ES-I3 (cell line): ENCODE data around the gene MAJIN.

Source experiments
- H3K36me3 ChIP-seq: 2 replicates; pipeline ENCODE4 v1.6.1; 2013; ENCODE audit warnings: mild to moderate bottlenecking, low read length, control low read depth, moderate library complexity; ENCODE audit not compliant: insufficient read depth
- H3K4me1 ChIP-seq: 2 replicates; pipeline ENCODE4 v1.6.1; 2013; ENCODE audit warnings: mild to moderate bottlenecking, control low read depth, low read length; ENCODE audit not compliant: insufficient read depth
- H3K9ac ChIP-seq: 2 replicates; pipeline ENCODE4 v1.6.1; 2013; ENCODE audit warnings: low read depth, mild to moderate bottlenecking, low read length, moderate library complexity
- H3K9me3 ChIP-seq: 2 replicates; pipeline ENCODE4 v1.6.1; 2013; ENCODE audit warnings: mild to moderate bottlenecking, low read length, moderate library complexity; ENCODE audit not compliant: control insufficient read depth, insufficient read depth

The MAJIN gene

DNA sequence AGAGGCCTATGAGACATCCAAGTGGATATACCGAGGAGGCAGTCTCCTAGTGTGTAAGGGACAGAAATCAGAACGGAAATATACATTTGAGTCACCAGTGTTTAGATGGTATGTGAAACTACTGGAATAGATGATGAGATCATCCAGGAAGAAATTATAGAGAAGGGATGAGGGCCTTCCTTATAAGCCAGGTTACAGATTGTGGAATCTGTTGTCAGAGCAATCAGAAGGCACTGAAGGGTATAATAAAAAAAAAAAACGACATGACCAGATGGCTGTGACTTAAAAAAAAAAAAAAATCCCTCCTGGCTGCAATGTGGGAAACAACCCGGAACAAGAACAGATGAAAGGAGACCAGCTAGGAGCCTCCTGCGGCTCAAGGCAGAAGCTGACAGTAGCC is 2.7 kb downstream of the MAJIN start:
- H3K4me1 ChIP-seq, result no peaks in the 10 kb centered on the region
- H3K36me3 ChIP-seq, result no peaks in the 10 kb centered on the region
- no peaks in the 10 kb centered on the region for H3K9me3 ChIP-seq
- no peak overlapping the region for H3K9ac ChIP-seq

DNA sequence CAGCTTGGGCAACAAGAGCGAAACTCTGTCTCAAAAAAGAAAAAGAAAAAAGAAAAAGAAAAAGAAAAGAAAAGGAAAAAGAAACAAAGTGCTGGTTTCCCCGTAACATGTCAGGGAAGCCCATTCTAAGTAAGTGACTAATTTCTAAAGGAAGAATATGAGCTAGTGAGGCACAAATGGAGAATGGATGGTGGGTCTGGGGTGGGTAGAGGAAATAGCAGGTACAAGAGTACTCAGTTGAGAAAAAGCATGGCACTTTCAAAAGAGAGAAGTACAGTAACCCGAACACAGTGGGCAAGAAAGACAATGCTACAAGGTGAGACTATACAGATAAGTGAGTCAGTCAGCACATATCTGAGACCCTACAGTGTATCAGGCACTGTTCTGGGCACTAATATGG is 4.5 kb downstream of the MAJIN start:
- no peaks in the 10 kb centered on the region for H3K36me3 ChIP-seq
- no peaks in the 10 kb centered on the region for H3K9me3 ChIP-seq
- no peaks in the 10 kb centered on the region for H3K4me1 ChIP-seq
- H3K9ac ChIP-seq, result no peak overlapping the region

DNA sequence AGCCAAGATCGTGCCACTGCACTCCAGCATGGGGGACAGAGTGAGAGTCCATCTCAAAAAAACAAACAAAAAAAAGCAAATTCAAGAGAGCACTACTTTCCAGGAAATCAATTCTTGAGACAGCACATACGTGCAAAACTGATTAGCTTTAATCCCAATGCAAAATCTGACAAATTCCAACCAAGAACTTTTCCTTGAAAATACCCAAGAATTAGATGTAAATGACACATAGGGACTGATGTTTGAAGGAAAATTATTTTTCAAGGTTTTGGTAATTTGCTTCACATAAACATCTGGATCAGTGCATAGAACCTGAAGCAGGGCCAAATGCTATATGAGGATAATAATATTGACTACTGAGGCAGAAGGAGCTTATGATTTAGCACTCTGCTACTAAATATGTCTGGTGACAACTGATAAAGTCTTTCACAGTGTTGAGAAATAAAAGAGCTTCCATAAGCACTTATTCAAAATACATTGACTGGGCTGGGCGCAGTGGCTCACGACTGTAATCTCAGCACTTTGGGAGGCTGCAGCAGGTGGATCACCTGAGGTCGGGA is 8.8 kb downstream of the MAJIN start:
- Histone ChIP-seq H3K9me3 (no peaks in the 10 kb centered on the region), H3K4me1 (no peaks in the 10 kb centered on the region), H3K36me3 (no peaks in the 10 kb centered on the region), H3K9ac (no peak overlapping the region)

DNA sequence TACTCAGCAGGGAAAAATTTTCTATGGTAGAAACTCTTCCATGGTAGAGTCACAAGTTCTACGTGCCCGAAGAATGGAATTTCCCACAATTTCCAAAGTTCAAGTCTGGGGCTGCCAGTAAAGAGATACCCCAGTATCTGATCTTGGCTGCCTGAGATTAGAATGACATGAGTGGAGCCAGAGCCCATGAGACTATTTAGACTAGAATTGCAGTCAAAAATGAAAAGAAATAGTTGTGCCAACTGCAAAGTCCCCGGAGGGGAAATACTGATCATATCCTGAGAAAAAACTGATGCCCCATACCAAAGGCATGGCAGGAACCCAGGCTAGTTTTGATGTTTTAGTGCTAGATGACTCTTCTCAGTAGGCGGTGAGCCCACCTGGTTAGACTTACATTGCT is 11.2 kb downstream of the MAJIN start:
- H3K4me1 ChIP-seq, result no peaks in the 10 kb centered on the region
- no peak overlapping the region for H3K9ac ChIP-seq
- no peaks in the 10 kb centered on the region for H3K9me3 ChIP-seq
- no peaks in the 10 kb centered on the region for H3K36me3 ChIP-seq

DNA sequence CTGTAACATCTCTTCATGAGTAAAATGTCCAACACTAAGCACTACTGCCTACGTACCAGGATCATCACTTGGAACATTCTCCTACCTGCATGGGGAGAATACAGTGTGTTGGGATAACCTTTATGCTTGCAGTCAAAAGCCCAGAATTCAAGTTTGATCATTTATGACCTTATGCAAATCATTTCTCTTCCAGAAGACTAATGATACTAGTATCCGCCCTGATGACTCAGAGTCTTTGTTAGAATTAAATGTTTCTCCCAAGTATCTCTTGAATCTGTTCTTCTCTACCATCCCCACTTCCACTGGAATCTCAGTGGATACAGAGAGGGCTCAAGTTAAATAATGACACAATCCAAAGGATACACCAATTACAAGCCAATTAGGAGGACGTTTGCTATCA is 12.4 kb downstream of the MAJIN start:
- Histone ChIP-seq H3K9me3 (no peaks in the 10 kb centered on the region), H3K4me1 (no peaks in the 10 kb centered on the region), H3K9ac (no peak overlapping the region), H3K36me3 (no peaks in the 10 kb centered on the region)

DNA sequence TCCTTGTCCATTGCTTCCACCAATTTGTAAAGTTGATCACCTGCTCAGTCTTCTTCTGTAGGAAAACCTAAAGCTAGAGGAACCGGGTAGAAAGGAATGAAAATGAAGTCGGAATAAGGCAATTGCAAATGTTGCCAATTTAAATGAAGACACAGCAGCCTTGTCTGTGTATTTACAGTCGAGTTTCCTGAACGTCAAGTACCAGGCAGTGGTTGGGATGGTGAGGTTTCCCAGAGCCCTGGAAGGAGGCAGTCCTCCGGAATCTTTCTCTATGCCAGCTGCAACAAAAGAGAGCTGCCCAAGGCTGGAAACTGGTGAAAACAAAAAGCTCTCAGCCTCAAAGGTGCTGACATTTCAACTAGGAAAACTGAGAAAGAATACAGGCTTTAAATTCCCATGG is 17.7 kb downstream of the MAJIN start:
- Histone ChIP-seq H3K9me3 (no peaks in the 10 kb centered on the region), H3K4me1 (no peaks in the 10 kb centered on the region), H3K9ac (no peak overlapping the region), H3K36me3 (no peaks in the 10 kb centered on the region)

DNA sequence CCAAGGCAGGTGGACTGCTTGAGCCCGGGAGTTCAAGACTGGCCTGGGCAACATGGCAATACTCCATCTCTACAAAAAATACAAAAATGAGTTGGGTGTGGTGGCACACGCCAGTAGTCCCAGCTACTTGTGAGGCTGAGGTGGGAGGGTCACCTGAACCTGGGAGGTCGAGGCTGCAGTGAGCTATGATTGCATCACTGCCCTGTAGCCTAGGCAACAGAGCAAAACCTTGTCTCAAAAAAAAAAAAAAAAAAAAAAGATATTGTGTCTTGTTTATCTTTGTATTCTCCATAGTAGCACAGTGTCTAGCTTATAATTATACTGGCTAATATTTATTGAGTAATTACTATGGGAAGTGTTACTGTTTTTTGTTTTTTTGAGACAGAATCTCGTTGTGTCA is 20.4 kb downstream of the MAJIN start:
- Histone ChIP-seq H3K4me1 (no peaks in the 10 kb centered on the region), H3K9ac (no peak overlapping the region), H3K9me3 (no peaks in the 10 kb centered on the region), H3K36me3 (no peaks in the 10 kb centered on the region)

DNA sequence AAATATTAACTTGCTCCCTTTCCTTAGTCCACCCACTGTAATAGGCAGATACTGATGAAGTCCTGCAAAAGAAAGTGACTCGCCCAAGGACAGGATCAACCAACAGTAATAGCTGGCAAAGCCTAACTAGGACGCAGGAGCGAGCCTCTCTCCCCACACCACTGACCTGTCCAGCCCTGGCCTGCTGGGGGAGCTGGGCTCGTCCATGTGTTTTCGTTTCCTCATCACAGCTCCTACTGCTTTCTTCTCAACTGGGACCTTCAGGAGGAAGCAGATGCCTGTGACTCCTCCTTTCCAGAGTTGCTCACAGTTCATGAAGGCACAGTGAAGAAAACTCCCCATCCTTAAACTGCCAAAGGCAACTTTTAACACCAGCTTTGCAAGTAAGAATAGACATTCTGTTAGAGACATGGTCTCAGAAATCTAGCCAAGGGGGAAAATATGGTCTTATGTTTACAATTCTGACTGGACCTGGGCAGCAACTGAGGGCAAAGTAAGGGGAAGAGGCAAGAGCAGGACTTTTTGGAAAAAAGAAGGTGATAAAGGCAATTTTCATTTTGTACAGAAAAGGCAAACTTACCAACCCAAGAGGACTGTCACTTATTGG is 24.6 kb downstream of the MAJIN start:
- Histone ChIP-seq H3K4me1 (no peaks in the 10 kb centered on the region), H3K36me3 (no peaks in the 10 kb centered on the region), H3K9ac (no peak overlapping the region), H3K9me3 (no peaks in the 10 kb centered on the region)

DNA sequence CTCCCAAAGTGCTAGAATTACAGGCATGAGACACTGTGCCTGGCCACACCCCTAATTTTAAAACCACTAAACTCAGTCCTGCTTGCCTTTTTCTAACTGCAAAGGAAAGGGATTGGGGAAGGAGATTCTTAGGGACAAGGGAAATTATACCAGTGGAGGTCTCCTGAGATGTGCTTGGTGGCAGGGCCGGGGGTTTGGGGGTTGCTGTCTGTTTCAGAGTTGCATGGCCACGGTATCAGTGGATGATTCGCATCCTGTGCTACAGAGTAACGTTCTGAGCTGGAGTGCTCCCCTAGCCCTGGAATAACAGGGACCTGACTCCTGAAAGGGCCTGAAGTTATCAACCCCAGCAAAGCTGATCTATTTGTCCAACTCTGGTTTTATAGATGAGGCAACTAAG is 35.4 kb downstream of the MAJIN start:
- no peaks in the 10 kb centered on the region for H3K9me3 ChIP-seq
- H3K9ac ChIP-seq, result no peak overlapping the region
- no peaks in the 10 kb centered on the region for H3K36me3 ChIP-seq
- H3K4me1 ChIP-seq, result peaks cover 7% of the 10 kb centered on the region

DNA sequence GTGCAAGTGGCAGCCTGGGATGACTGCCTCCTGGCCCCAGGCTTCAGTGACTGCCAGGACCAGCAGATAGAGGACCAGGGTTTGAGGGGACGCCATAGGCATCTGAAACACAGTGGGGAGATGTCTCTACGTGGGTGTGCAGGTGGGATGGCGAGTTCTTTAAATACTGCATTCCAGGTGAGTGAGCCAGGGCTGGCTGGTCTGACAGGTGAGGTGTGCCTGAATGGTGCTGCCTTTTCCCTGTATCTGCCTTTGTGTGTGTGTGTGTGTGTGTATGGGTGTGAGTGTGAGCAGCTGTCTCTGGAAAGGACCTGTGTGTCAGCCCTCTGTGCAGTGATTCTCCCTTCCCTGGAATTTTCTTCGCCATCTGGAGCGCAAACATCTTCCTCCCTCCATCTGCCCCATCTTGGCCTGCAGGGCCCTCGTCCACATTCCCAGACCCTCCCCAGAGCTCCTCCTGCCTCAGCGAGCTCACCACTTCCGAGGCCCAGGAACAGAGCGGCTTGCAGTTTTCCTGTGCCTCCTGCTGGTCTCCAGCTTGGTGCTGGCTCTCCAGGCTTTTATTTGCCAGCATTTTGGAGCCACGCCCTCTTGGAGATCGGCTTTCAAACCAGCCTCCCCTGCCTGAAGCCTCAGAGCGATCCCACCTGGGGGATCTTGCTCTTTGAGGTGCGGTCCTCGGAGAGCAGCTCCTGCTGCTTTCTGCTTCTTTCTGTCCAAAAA is 36.4 kb downstream of the MAJIN start, which contains the start of gene GPHA2:
TSS of gene GPHA2 (minus strand) at position 535 of the 723 bp plus-strand sequence. CDS start at position 102, 433 bp downstream.
- H3K4me1 ChIP-seq, result peaks cover 7% of the 10 kb centered on the region
- no peaks in the 10 kb centered on the region for H3K9me3 ChIP-seq
- H3K9ac ChIP-seq, result no peak within 1 kb of the TSS
- H3K36me3 ChIP-seq, result no peaks in the 10 kb centered on the region

DNA sequence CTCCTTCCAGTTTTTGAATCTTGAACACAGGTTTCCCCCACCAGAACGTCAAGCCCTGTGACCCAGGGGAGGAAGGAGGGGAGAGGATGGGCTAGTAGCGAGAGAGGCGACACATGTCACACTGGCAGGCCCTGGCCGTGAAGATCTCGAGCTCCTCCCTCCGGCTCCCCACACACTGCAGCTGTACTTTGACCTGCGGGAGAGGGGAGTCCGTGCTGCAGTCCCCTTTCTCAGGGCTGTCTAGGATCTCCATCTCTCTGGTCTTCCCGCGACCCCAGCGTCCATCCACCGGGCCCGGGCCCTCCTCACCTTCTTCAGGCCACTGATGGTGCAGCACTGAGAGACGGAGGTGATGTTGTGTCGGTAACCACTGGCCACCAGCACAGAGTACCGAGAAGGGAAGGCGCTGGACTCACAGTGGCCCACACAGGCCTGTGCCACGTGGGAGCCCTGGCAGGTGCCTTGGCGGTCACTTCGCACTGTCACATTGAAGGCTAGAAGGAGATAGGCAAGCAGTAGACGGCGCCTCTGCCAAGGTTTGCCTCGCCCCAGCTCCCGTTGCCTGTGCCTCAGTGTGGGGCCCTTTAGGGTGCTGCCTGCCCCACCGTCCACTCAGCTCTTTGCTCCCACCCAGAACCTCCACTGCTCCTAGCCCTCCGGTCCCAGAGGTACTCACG is 37.1 kb downstream of the MAJIN start:
- H3K9me3 ChIP-seq, result no peaks in the 10 kb centered on the region
- H3K4me1 ChIP-seq, result peaks cover 7% of the 10 kb centered on the region
- no peaks in the 10 kb centered on the region for H3K36me3 ChIP-seq
- H3K9ac ChIP-seq, result no peak overlapping the region

DNA sequence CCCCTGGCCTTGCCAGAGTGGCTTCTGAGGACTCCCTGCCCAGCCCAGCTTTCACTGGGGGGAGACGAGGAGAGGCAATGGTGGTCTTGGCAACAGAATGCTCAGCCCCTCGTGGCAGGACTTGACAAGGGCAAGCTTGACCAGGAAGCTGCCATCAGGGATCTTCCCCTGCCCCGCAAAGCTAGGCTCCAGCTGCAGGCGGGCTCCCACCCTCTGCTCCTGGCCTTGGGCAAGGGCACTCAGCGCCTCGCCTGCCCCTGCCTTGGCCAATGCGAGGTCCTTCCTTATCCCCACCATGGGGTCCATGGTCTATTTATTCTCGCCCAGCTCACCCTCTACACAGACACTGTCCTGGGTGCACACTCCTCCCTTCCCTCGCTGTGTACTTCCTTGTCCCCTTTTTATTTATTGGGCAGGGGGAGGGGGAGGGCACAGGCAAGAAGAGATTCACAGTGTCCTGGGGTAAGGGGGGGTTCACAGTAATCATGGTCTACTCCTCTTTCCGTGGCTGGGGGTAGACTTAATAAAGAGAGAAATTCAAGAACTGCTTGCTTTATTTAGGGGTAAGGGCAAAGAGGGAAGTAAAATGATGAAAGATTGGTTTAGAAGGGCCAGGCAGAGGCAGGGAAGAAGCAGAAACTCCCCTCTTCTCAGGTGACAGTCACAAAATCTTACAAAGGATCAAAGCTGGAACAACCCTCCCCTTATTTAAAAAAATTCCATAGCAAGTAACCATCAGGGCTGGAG is 37.8 kb downstream of the MAJIN start:
- Histone ChIP-seq H3K4me1 (peaks cover 7% of the 10 kb centered on the region), H3K36me3 (no peaks in the 10 kb centered on the region)

DNA sequence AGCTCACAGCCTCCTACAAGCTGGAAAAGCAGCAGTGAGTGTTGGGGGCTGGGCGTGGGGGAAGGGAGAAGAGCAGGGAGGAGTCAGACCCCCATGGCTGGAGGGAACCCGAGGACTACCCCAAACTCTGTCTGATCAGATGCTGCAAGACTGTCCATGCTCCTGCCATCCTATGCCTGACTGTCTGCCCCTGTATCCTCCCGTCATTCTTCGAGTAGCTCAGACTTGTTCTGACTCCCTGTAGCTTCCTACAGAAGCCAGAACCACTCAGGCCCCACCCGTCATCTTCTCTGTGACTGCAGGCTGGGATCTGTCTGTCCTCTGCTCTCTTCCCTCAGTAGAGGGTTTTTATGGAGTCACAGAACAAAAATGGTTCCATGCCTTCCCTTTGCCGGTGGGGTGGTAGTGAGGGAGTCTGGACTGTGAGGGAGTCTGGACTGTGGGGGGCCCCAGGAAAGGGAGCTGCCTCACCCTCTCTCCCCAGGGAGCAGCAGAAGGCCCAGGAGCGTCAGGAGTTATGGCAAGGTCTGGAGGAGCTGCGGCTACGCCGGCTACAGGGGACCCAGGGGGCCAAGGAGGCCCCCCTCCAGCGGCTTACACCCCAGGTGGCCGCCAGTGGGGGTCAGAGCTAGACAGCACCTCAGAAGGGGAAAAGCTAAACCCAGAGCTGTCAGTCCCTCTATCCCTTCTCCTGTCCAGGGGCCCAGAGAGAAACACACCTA is 38.5 kb downstream of the MAJIN start:
- no peak overlapping the region for H3K9ac ChIP-seq
- no peaks in the 10 kb centered on the region for H3K36me3 ChIP-seq
- peaks cover 7% of the 10 kb centered on the region for H3K4me1 ChIP-seq
- H3K9me3 ChIP-seq, result no peaks in the 10 kb centered on the region

More for the DNA sequence above, 37.8 kb downstream of the MAJIN start:
- Histone ChIP-seq H3K9ac (no peak overlapping the region), H3K9me3 (no peaks in the 10 kb centered on the region)

DNA sequence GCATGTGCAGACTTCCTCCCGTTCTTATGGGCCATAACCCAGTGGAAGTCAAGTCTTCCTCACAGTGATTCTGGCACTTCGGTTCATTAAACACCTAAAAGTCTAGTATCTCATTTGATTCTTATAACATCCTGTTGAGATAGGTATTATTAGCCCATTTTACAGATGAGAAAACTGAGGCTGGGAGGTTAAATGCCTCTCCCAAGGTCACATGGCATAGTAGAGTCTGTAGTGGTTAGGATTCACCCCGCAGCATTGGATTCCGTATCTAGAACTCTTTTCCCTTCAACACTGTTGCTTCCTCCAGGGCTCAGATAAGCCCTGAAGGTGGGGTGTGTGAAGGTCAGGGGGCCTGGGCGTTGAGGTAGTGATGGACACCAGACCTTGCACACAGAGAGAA is 39.6 kb downstream of the MAJIN start:
- no peaks in the 10 kb centered on the region for H3K36me3 ChIP-seq
- H3K9me3 ChIP-seq, result no peaks in the 10 kb centered on the region
- H3K9ac ChIP-seq, result no peak overlapping the region
- peaks cover 7% of the 10 kb centered on the region for H3K4me1 ChIP-seq
